ENCODE data around the gene ADARB1. TPM values are rescaled to one million over a fixed set of nuclear protein-coding genes. Genes with fewer than 3 reads are reported as not detected.

Gene ADARB1
- polyA plus RNA-seq, 3 donors, result 0.40 to 2.6 (median 1.0) TPM

GRCh38 chr21:45087022-45087823 is 12.8 kb downstream of the ADARB1 start:
- Mint-ChIP-seq H3K9me3 (peaks cover 0 to 2% (median 0%) of the 10 kb centered on the region in 7 donors), H3K36me3 (no peaks in the 10 kb centered on the region), H3K4me3 (no peak overlapping the region), H3K4me1 (peaks cover 15% of the 10 kb centered on the region), H3K27ac (no peak overlapping the region), H3K27me3 (ENCODE audit: low read depth in 3 of 3) (peaks cover 2 to 5% (median 4%) of the 10 kb centered on the region in 3 donors)
- Histone ChIP-seq H2AFZ (ENCODE audit: insufficient read depth, low read depth, low read length, poor library complexity, severe bottlenecking) (no peak overlapping the region), H3K4me1 (ENCODE audit: control insufficient read depth in 1 of 2, insufficient read depth in 2 of 2, low read length in 2 of 2) (peaks cover 3 to 9% of the 10 kb centered on the region in 2 donors), H3K27ac (ENCODE audit: low read depth in 1 of 2, low read length in 2 of 2) (no peak overlapping the region), H3K9me3 (replicated peaks in 1 of 2; ENCODE audit: control insufficient read depth in 1 of 2, insufficient read depth in 1 of 2, low read length in 2 of 2) (no peaks in the 10 kb centered on the region), H3K36me3 (replicated peaks in 1 of 2; ENCODE audit: control insufficient read depth in 1 of 2, insufficient read depth in 2 of 2, low read length in 2 of 2) (no peaks in the 10 kb centered on the region), H3K9ac (ENCODE audit: insufficient read depth, low read length, poor library complexity, severe bottlenecking) (no peak overlapping the region), H3K4me2 (replicated peaks; ENCODE audit: extremely low read depth, low read length, poor library complexity, severe bottlenecking) (no peak overlapping the region), H3K4me3 (replicated peaks in 1 of 3; ENCODE audit: low read depth in 2 of 3, low read length in 3 of 3) (no peak overlapping the region), H3K27me3 (ENCODE audit: control insufficient read depth in 2 of 2, insufficient read depth in 2 of 2, low read length in 2 of 2) (no peaks in the 10 kb centered on the region), H4K20me1 (ENCODE audit: insufficient read depth, low read length) (no peaks in the 10 kb centered on the region), H3K79me2 (ENCODE audit: insufficient read depth, low read length) (no peaks in the 10 kb centered on the region)
- no peak for DNase-seq
- 41% methylated on average over 3 of the region's 10 CpGs for WGBS (ENCODE audit: insufficient coverage)
- intact Hi-C loops (cut with micrococcal nuclease), result loop anchor here in 1 of 2 donors (10.0 kb wide), 1 partner anchor 272 kb away; the partner anchor contains the start of gene SUMO3
- no peak for TF ChIP-seq CTCF (IDR thresholded peaks at IDR 0.05)

- H3K27ac ChIP-seq (ENCODE audit: low read depth in 1 of 2, low read length in 2 of 2), result no peak overlapping the region
- peaks cover 6 to 12% of the 10 kb centered on the region in 2 donors for H3K4me1 ChIP-seq (ENCODE audit: control insufficient read depth in 1 of 2, insufficient read depth in 2 of 2, low read length in 2 of 2)
- H3K4me3 ChIP-seq (replicated peaks in 1 of 3; ENCODE audit: low read depth in 2 of 3, low read length in 3 of 3), result no peak overlapping the region
- TF ChIP-seq CTCF (IDR thresholded peaks at IDR 0.05), result no peak
- H3K9me3 Mint-ChIP-seq, result peaks cover 0 to 2% (median 0%) of the 10 kb centered on the region in 7 donors
- H3K9me3 ChIP-seq (replicated peaks in 1 of 2; ENCODE audit: control insufficient read depth in 1 of 2, insufficient read depth in 1 of 2, low read length in 2 of 2), result no peaks in the 10 kb centered on the region
- H3K27ac Mint-ChIP-seq, result no peak overlapping the region
- H3K4me3 Mint-ChIP-seq, result no peak overlapping the region
- no peak overlapping the region for H3K9ac ChIP-seq (ENCODE audit: insufficient read depth, low read length, poor library complexity, severe bottlenecking)
- no peaks in the 10 kb centered on the region for H3K27me3 ChIP-seq (ENCODE audit: control insufficient read depth in 2 of 2, insufficient read depth in 2 of 2, low read length in 2 of 2)
- H3K36me3 Mint-ChIP-seq, result no peaks in the 10 kb centered on the region
- no peaks in the 10 kb centered on the region for H3K79me2 ChIP-seq (ENCODE audit: insufficient read depth, low read length)
- H3K36me3 ChIP-seq (replicated peaks in 1 of 2; ENCODE audit: control insufficient read depth in 1 of 2, insufficient read depth in 2 of 2, low read length in 2 of 2), result no peaks in the 10 kb centered on the region
- H4K20me1 ChIP-seq (ENCODE audit: insufficient read depth, low read length), result no peaks in the 10 kb centered on the region
- peaks cover 2 to 5% (median 4%) of the 10 kb centered on the region in 3 donors for H3K27me3 Mint-ChIP-seq (ENCODE audit: low read depth in 3 of 3)
- no CpG with 5 or more reads among the region's 4 CpGs for WGBS (ENCODE audit: insufficient coverage)
- H3K4me1 Mint-ChIP-seq, result peaks cover 19% of the 10 kb centered on the region
- H2AFZ ChIP-seq (ENCODE audit: insufficient read depth, low read depth, low read length, poor library complexity, severe bottlenecking), result no peak overlapping the region
- no peak overlapping the region for H3K4me2 ChIP-seq (replicated peaks; ENCODE audit: extremely low read depth, low read length, poor library complexity, severe bottlenecking)
- DNase-seq, result no peak
- intact Hi-C loops (cut with micrococcal nuclease), result loop anchor here in 1 of 2 donors (10.0 kb wide), 1 partner anchor 273 kb away; the partner anchor contains the start of gene SUMO3
Observed at GRCh38 chr21:45088116-45088515, 13.7 kb downstream of the ADARB1 start.

Data from CD14-positive monocyte (primary cell).